HepG2 (cell line): ENCODE results near the gene SLC6A4. TPM values are rescaled to one million over a fixed set of nuclear protein-coding genes. Genes with fewer than 3 reads are reported as not detected.
"Not testable (repeated sequence)": the region's sequence is repeated elsewhere in the genome, so short reads cannot be mapped to it uniquely, and the experiment has no call there.

Source experiments
- ATAC-seq: fragments of 200-7000 bp; cut with Tn5 transposase; 3 replicates; pipeline ENCODE4 v1.9.1; 2020; ENCODE audit warnings: mild to moderate bottlenecking, moderate library complexity
- BruUV-seq: library from RNA; stranded (reverse); fragments of 400-500 nt; replicated peaks from 2 replicates; lab custom pipeline; 2021; lab: Mats Ljungman, UMichigan
- CTCF ChIA-PET: fragments of 300-600 bp; formaldehyde crosslinking; extraction: SDS; loops from one replicate; lab custom pipeline; 2021; ENCODE audit warnings: low total read pairs, inconsistent platforms, low intra/inter-chr PET ratio; lab: Yijun Ruan, JAX
- POLR2A ChIA-PET: fragments of 350-600 bp; sonication (Branson Sonifier 250); formaldehyde crosslinking; loops from one replicate; lab custom pipeline; 2020; ENCODE audit warnings: antibody characterized with exemption, inconsistent platforms; lab: Yijun Ruan, JAX
- DNase-seq: peaks from one replicate; pipeline ENCODE4 v3.0.0-alpha.2; 2015; ENCODE audit warnings: low spot score
- FAIRE-seq: peaks from 3 replicates; lab custom pipeline; 2011; peaks lifted over from hg19 to GRCh38; lab: Jason Lieb, UNC
- H2AFZ ChIP-seq: one replicate; pipeline ENCODE4 v1.6.1; 2011; ENCODE audit warnings: low read length, inconsistent platforms
- H3K27ac ChIP-seq: fragments of 300-600 bp; 3 replicates; pipeline ENCODE4 v1.8.0; 2011; ENCODE audit warnings: mixed run types, mild to moderate bottlenecking, mixed read lengths, low read length, inconsistent platforms; ENCODE audit not compliant: insufficient read depth; ENCODE audit errors: extremely low read length
- H3K27me3 ChIP-seq, 2 experiments: fragments of 200-600 bp in 1 of 2; 2 replicates in 1 of 2; 3 replicates in 1 of 2; pipeline versions ENCODE4 v1.6.0 to v1.8.0; 2011; ENCODE audit warnings: low read length in 2 of 2, mild to moderate bottlenecking in 2 of 2, moderate library complexity in 2 of 2, inconsistent platforms in 1 of 2; ENCODE audit not compliant: insufficient read depth in 2 of 2, control insufficient read depth in 1 of 2
- H3K36me3 ChIP-seq, 2 experiments: fragments of 200-600 bp in 1 of 2; replicated peaks in 1 of 2; 2 replicates in 1 of 2; 3 replicates in 1 of 2; pipeline versions ENCODE4 v1.5.1 to v1.8.0; 2011; ENCODE audit warnings: low read length in 2 of 2, inconsistent platforms in 1 of 2; ENCODE audit not compliant: insufficient read depth in 2 of 2, control insufficient read depth in 1 of 2
- H3K4me1 ChIP-seq: 2 replicates; pipeline ENCODE4 v1.5.1; 2012; ENCODE audit warnings: low read length, inconsistent platforms; ENCODE audit not compliant: insufficient read depth
- H3K4me2 ChIP-seq: 2 replicates; pipeline ENCODE4 v1.6.0; 2011; ENCODE audit warnings: low read depth, low read length, inconsistent platforms
- H3K4me3 ChIP-seq, 3 experiments: fragments of 200-600 bp in 1 of 3; sonication (generic), shearing (Covaris generic) in 1 of 3; replicated peaks in 1 of 3; 2 replicates each; pipeline ENCODE4 v1.5.1; 2011 to 2016; ENCODE audit warnings: low read length in 3 of 3, inconsistent platforms in 2 of 3, low read depth in 2 of 3, mild to moderate bottlenecking in 2 of 3, control low read depth in 1 of 3, mixed read lengths in 1 of 3; ENCODE audit not compliant: insufficient read depth in 1 of 3
- H3K79me2 ChIP-seq: one replicate; pipeline ENCODE4 v1.6.1; 2011; ENCODE audit warnings: low read length, inconsistent platforms; ENCODE audit not compliant: insufficient read depth
- H3K9ac ChIP-seq: 2 replicates; pipeline ENCODE4 v1.6.0; 2011; ENCODE audit warnings: mild to moderate bottlenecking, low read depth, low read length, inconsistent platforms; ENCODE audit not compliant: insufficient read depth
- H3K9me3 ChIP-seq: 2 replicates; pipeline ENCODE4 v1.5.1; 2012; ENCODE audit warnings: mild to moderate bottlenecking, low read length
- H4K20me1 ChIP-seq: 2 replicates; pipeline ENCODE4 v1.6.0; 2011; ENCODE audit warnings: inconsistent platforms, mild to moderate bottlenecking, low read length, moderate library complexity; ENCODE audit not compliant: insufficient read depth
- CCDC6 ChIP-seq: sonication (generic); formaldehyde crosslinking; IDR thresholded peaks from 2 replicates; pipeline ENCODE4 v1.8.1; 2022; ENCODE audit warnings: mild to moderate bottlenecking, missing genetic modification reagents, moderate library complexity
- CEBPG ChIP-seq: IDR thresholded peaks from 2 replicates; pipeline ENCODE4 v1.6.1; 2016
- DMAP1 ChIP-seq: IDR thresholded peaks from 2 replicates; pipeline ENCODE4 v1.6.1; 2016
- HMG20A ChIP-seq: IDR thresholded peaks from 2 replicates; pipeline ENCODE4 v1.6.1; 2016; ENCODE audit warnings: borderline replicate concordance
- HNRNPUL1 ChIP-seq: fragments of 200-400 bp; formaldehyde crosslinking; IDR thresholded peaks from 2 replicates; pipeline ENCODE4 v1.6.1; 2017; ENCODE audit warnings: low read depth, mild to moderate bottlenecking, low read length, moderate library complexity
- KDM3A ChIP-seq: IDR thresholded peaks from 2 replicates; pipeline ENCODE4 v1.6.1; 2018; ENCODE audit warnings: low read depth, missing compliant biosample characterization
- POLR2G ChIP-seq: fragments of 200-400 bp; formaldehyde crosslinking; IDR thresholded peaks from 2 replicates; pipeline ENCODE4 v1.6.1; 2018; ENCODE audit warnings: mild to moderate bottlenecking, low read depth, low read length, moderate library complexity
- TFE3 ChIP-seq: IDR thresholded peaks from 2 replicates; pipeline ENCODE4 v1.6.1; 2016
- ZBTB7A ChIP-seq: sonication (generic); formaldehyde crosslinking; IDR thresholded peaks from 2 replicates; pipeline ENCODE4 v1.8.0; 2022; ENCODE audit warnings: mild to moderate bottlenecking, missing genetic modification reagents
- ZNF652 ChIP-seq: IDR thresholded peaks from 2 replicates; pipeline ENCODE4 v1.6.1; 2016; ENCODE audit warnings: low read depth, borderline replicate concordance
- ZNF710 ChIP-seq: sonication (generic); formaldehyde crosslinking; IDR thresholded peaks from 2 replicates; pipeline ENCODE4 v1.5.0; 2020; ENCODE audit warnings: mild to moderate bottlenecking, missing genetic modification reagents, borderline replicate concordance
- ZNF713 ChIP-seq: sonication (generic); formaldehyde crosslinking; IDR thresholded peaks from 2 replicates; pipeline ENCODE4 v1.4.0; 2020; ENCODE audit warnings: mild to moderate bottlenecking, missing genetic modification reagents
- WGBS: methylation state at CpG from one replicate; pipeline ENCODE4 v1.1.6; 2017; ENCODE audit warnings: low lambda C conversion rate; 5-methylcytosine and 5-hydroxymethylcytosine counted together
- in situ Hi-C: cut with HindIII; loops from 2 replicates; pipeline ENCODE4 v1.10.0; 2017; ENCODE audit warnings: low pct_unique_long_range_greater_than_20kb; ENCODE audit not compliant: extremely low pct_ligation_motif_present
- intact Hi-C: fragments of 100-400 bp; cut with micrococcal nuclease; formaldehyde crosslinking; loops from one replicate; pipeline ENCODE4 v1.10.0; 2022; ENCODE audit not compliant: unreplicated experiment
- polyA plus RNA-seq, 8 experiments: library from polyadenylated mRNA; depleted of rRNA in 3 of 8; stranded (reverse) in 7 of 8; unstranded in 1 of 8; fragments of >200 nt; fragmentation: Illumina TruSeq in 4 of 8; extraction: Trizol in 4 of 8; gene quantifications; 2 replicates each; pipeline versions ENCODE4 v1.2.1 to v1.2.3, GENCODE V29; 2011 to 2016; ENCODE audit warnings: low read depth in 4 of 8, missing spikeins in 1 of 8, mixed read lengths in 1 of 8; ENCODE audit not compliant: insufficient read depth in 1 of 8
- total RNA-seq, 5 experiments: library from RNA; depleted of rRNA; stranded (reverse); fragments of >200 nt; fragmentation: Illumina TruSeq; extraction: Trizol; gene quantifications; 2 replicates each; pipeline ENCODE4 v1.2.3, GENCODE V29; 2016; ENCODE audit warnings: low read depth in 1 of 5

SLC6A4 gene
- total and polyA plus RNA-seq, 2 of the 13 experiments (the other 11 are each of a cell fraction or from before 2014, with no cell fraction given) = 7.6 to 20.3 TPM

- DNase-seq (no peak), ATAC-seq (no peak), FAIRE-seq (no peak)
- ChIA-PET CTCF (no interaction called here), POLR2A (no interaction called here)
- no TSS peak for BruUV-seq
- Histone ChIP-seq H4K20me1 (no peaks in the 10 kb centered on the region), H3K9me3 (no peaks in the 10 kb centered on the region), H3K4me3 (no peak overlapping the region), H3K4me2 (no peak overlapping the region), H3K9ac (no peak overlapping the region), H3K79me2 (no peaks in the 10 kb centered on the region), H3K27me3 (no peaks in the 10 kb centered on the region), H3K36me3 (no peaks in the 10 kb centered on the region), H2AFZ (no peak overlapping the region), H3K4me1 (peaks cover 72% of the 10 kb centered on the region), H3K27ac (no peak overlapping the region)
- TF ChIP-seq HNRNPUL1 = no peak
- no peak for TF ChIP-seq DMAP1 (CRISPR knock-in tag)
- no peak for TF ChIP-seq HMG20A (CRISPR knock-in tag)
- TF ChIP-seq ZNF710 (CRISPR knock-in tag) = no peak
- no peak for TF ChIP-seq ZBTB7A (CRISPR knock-in tag)
- TF ChIP-seq POLR2G = no peak
- TF ChIP-seq TFE3 (CRISPR knock-in tag) = no peak
- no peak for TF ChIP-seq ZNF652 (CRISPR knock-in tag)
- TF ChIP-seq ZNF713 = no peak
- TF ChIP-seq CEBPG (CRISPR knock-in tag) = no peak
- TF ChIP-seq CCDC6 = no peak
- TF ChIP-seq KDM3A (CRISPR knock-in tag) = no peak
- in situ Hi-C loops = loop anchor here (10.0 kb wide), 1 partner anchor 106 kb away; no protein-coding TSS in a partner anchor
- WGBS = 78% methylated on average over 7 of the region's 7 CpGs
- intact Hi-C loops = no loop called here
Measured at GRCh38 chr17:30230596-30231125, 4.8 kb downstream of the SLC6A4 start.

GRCh38 chr17:30230009-30230408 lies 5.5 kb downstream of the SLC6A4 start:
- H3K9ac ChIP-seq, POLR2A ChIA-PET, BruUV-seq, intact Hi-C loops, H4K20me1 ChIP-seq, CTCF ChIA-PET, H2AFZ ChIP-seq, FAIRE-seq, H3K36me3 ChIP-seq, H3K27ac ChIP-seq, DNase-seq, H3K9me3 ChIP-seq, H3K4me3 ChIP-seq, ATAC-seq, H3K79me2 ChIP-seq, H3K27me3 ChIP-seq, H3K4me2 ChIP-seq: not testable (repeated sequence)
- in situ Hi-C loops = loop anchor here (10.0 kb wide), 1 partner anchor 105 kb away; no protein-coding TSS in a partner anchor
- WGBS = 84% methylated on average over 1 of the region's 1 CpG
- H3K4me1 ChIP-seq = peaks cover 75% of the 10 kb centered on the region
